K562 (cell line): ENCODE data around the gene AMIGO1. TPM values are rescaled to one million over a fixed set of nuclear protein-coding genes. Genes with fewer than 3 reads are reported as not detected.

ENCODE experiments used
- CHAMP1 ChIP-seq: fragments of 450-650 bp; IDR thresholded peaks from 2 replicates; pipeline ENCODE4 v1.6.1; 2016; ENCODE audit warnings: mild to moderate bottlenecking
- FOXA3 ChIP-seq, 2 experiments: fragments of 450-650 bp in 1 of 2; sonication (generic) in 1 of 2; formaldehyde crosslinking; IDR thresholded peaks in 1 of 2; conservative IDR thresholded peaks in 1 of 2; 2 replicates each; pipeline versions ENCODE4 v1.4.0 to v1.8.0; 2020 to 2022; ENCODE audit warnings: mild to moderate bottlenecking in 2 of 2, missing genetic modification reagents in 1 of 2
- GABPA ChIP-seq: fragments of 200-800 bp; sonication (Bioruptor generic); conservative IDR thresholded peaks from 2 replicates; pipeline ENCODE4 v1.6.1; 2016; ENCODE audit warnings: low read depth, missing genetic modification characterization, missing compliant biosample characterization
- GABPB2 ChIP-seq: fragments of 250-450 bp; sonication (Bioruptor Pico); conservative IDR thresholded peaks from 2 replicates; pipeline ENCODE4 v1.5.1; 2021; ENCODE audit warnings: mild to moderate bottlenecking
- HNRNPL ChIP-seq: fragments of 200-400 bp; formaldehyde crosslinking; IDR thresholded peaks from 2 replicates; pipeline ENCODE4 v1.6.1; 2017; ENCODE audit warnings: low read depth, mild to moderate bottlenecking, low read length
- MECOM ChIP-seq: fragments of 250-450 bp; sonication (Bioruptor Pico); IDR thresholded peaks from 2 replicates; pipeline ENCODE4 v1.8.0; 2022; ENCODE audit warnings: inconsistent platforms
- NFIC ChIP-seq: fragments of 450-650 bp; IDR thresholded peaks from 2 replicates; pipeline ENCODE4 v1.6.1; 2017; ENCODE audit warnings: mild to moderate bottlenecking, inconsistent platforms
- RCOR1 ChIP-seq, 2 experiments: IDR thresholded peaks; 2 replicates each; pipeline ENCODE4 v1.6.1; 2012; ENCODE audit warnings: low read depth in 2 of 2, low read length in 2 of 2, borderline replicate concordance in 1 of 2, improper control_type of control experiment in 1 of 2
- ZNF280A ChIP-seq: fragments of 450-650 bp; IDR thresholded peaks from 2 replicates; pipeline ENCODE4 v1.6.1; 2018; ENCODE audit warnings: mild to moderate bottlenecking, low read depth; ENCODE audit not compliant: partially characterized antibody
- polyA plus RNA-seq, 8 experiments: library from polyadenylated mRNA; depleted of rRNA in 4 of 8; stranded (reverse) in 5 of 8; unstranded in 3 of 8; fragments of >200 nt; fragmentation: Nextera tagmentation in 2 of 8; fragmentation: Illumina TruSeq in 1 of 8; extraction: Ambion mirVana in 2 of 8; extraction: Trizol in 1 of 8; gene quantifications; 2 replicates each; pipeline versions ENCODE4 v1.2.1 to v1.2.3, GENCODE V29; 2011 to 2014; ENCODE audit warnings: inconsistent platforms in 1 of 8, missing spikeins in 1 of 8
- total RNA-seq, 7 experiments: library from RNA; depleted of rRNA in 6 of 7; stranded (reverse); fragments of >200 nt in 6 of 7; fragmentation: Illumina TruSeq in 2 of 7; extraction: Trizol in 2 of 7; gene quantifications; 2 replicates each; pipeline versions ENCODE4 v1.2.1 to v1.2.3, GENCODE V29; 2011 to 2021; ENCODE audit warnings: low replicate concordance in 1 of 7
- TF ChIP-seq, protein P1 (sequence below), 2 experiments: fragments of 450-650 bp in 1 of 2; sonication (generic) in 1 of 2; formaldehyde crosslinking in 1 of 2; IDR thresholded peaks; 2 replicates each; pipeline versions ENCODE4 v1.7.1 to v1.9.0; 2016 to 2022; ENCODE audit warnings: inconsistent platforms in 1 of 2, mild to moderate bottlenecking in 1 of 2, missing genetic modification reagents in 1 of 2

The AMIGO1 gene
- total and polyA plus RNA-seq, 9 of the 15 experiments (the other 6 are each of a cell fraction or from before 2014, with no cell fraction given): 0.24 to 1.0 (median 0.54) TPM

DNA sequence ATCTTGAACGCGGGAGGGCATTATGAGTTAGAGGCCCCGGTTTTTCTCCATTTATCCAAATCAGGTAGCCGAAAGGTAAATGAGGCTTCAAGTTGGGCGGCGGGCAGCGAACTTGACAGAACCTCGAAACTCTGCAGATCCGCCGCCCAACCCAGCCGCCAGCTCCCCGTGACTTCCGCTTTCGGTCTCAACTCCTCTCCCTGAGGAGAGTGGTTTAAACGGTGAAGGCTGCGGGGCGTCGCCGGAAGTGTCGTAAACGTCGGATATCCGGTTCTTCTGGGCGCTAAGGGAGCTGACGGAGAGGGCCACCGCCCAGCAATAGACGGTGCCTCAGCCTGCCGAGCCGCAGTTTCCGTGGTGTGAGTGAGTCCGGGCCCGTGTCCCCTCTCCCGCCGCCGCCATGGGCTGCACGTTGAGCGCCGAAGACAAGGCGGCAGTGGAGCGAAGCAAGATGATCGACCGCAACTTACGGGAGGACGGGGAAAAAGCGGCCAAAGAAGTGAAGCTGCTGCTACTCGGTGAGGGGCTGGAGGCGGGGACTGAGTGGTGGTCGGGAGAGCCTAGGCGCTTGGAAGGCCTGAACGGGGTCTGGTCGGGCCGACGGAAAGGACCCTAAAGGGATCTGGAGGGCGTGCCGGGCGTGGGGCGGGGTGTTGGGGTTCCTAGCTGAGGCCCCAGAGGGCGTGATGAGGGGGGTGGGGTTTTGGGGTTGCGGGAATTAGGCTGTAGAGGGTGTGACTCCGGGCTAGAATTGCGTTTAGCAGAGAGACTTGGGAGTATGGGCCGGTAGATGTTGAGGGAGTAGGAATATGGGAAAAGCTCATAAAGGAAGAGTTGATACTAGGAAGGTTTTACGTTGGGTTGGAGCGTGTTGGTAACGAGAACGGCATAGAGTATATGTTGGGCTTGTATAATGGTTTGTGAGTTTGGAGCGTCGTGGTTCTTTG is 39.1 kb upstream of the AMIGO1 start, which contains the start of gene GNAI3 (continued):
- TF ChIP-seq, protein P1, sequence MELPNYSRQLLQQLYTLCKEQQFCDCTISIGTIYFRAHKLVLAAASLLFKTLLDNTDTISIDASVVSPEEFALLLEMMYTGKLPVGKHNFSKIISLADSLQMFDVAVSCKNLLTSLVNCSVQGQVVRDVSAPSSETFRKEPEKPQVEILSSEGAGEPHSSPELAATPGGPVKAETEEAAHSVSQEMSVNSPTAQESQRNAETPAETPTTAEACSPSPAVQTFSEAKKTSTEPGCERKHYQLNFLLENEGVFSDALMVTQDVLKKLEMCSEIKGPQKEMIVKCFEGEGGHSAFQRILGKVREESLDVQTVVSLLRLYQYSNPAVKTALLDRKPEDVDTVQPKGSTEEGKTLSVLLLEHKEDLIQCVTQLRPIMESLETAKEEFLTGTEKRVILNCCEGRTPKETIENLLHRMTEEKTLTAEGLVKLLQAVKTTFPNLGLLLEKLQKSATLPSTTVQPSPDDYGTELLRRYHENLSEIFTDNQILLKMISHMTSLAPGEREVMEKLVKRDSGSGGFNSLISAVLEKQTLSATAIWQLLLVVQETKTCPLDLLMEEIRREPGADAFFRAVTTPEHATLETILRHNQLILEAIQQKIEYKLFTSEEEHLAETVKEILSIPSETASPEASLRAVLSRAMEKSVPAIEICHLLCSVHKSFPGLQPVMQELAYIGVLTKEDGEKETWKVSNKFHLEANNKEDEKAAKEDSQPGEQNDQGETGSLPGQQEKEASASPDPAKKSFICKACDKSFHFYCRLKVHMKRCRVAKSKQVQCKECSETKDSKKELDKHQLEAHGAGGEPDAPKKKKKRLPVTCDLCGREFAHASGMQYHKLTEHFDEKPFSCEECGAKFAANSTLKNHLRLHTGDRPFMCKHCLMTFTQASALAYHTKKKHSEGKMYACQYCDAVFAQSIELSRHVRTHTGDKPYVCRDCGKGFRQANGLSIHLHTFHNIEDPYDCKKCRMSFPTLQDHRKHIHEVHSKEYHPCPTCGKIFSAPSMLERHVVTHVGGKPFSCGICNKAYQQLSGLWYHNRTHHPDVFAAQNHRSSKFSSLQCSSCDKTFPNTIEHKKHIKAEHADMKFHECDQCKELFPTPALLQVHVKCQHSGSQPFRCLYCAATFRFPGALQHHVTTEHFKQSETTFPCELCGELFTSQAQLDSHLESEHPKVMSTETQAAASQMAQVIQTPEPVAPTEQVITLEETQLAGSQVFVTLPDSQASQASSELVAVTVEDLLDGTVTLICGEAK (IDR thresholded peaks at IDR 0.05): peak; percentile 97
- TF ChIP-seq, protein P1 (CRISPR knock-in tag; IDR thresholded peaks at IDR 0.05): no peak
- no peak for TF ChIP-seq MECOM (CRISPR knock-in tag)
- TF ChIP-seq GABPB2: no peak
- no peak for TF ChIP-seq ZNF280A
- no peak for TF ChIP-seq HNRNPL
- TF ChIP-seq GABPA (tag): peak; percentile 98
- TF ChIP-seq CHAMP1: no peak
- peak in 1 of 2 experiments; percentile 37; a peak in 1 of 4 replicates for TF ChIP-seq FOXA3 (CRISPR knock-in tag; conservative IDR thresholded peaks at IDR 0.05 in 1 of 2, IDR thresholded peaks at IDR 0.05 in 1 of 2)
- peak; percentile 48; the same call in 1 of the 2 replicates for TF ChIP-seq NFIC
- TF ChIP-seq RCOR1 (IDR thresholded peaks at IDR 0.05; ENCODE audit: borderline replicate concordance in 1 of 2, low read depth in 2 of 2, low read length in 2 of 2): peak in 1 of 2 experiments; percentile 14; a peak in 1 of 4 replicates
- TF ChIP-seq, all 486 proteins: peak for 173
